Astrocyte of the spinal cord (primary cell): ENCODE results near the gene PIK3C2G.

ENCODE experiments used
- DNase-seq: peaks from one replicate; pipeline ENCODE4 v3.0.0; 2011; ENCODE audit warnings: low read depth, low spot score
- H3K4me3 ChIP-seq: 2 replicates; pipeline ENCODE4 v1.5.1; 2011; ENCODE audit warnings: low read depth, mild to moderate bottlenecking, low read length, moderate library complexity
- in situ Hi-C: cut with HindIII; loops from 2 replicates; pipeline ENCODE4 v1.10.0; 2017; ENCODE audit warnings: low sequenced_read_pairs
- TF ChIP-seq, protein P1 (sequence below): IDR thresholded peaks from 2 replicates; pipeline ENCODE4 v1.5.1; 2012; ENCODE audit warnings: low read depth, mild to moderate bottlenecking, low read length, inconsistent platforms

PIK3C2G gene

DNA sequence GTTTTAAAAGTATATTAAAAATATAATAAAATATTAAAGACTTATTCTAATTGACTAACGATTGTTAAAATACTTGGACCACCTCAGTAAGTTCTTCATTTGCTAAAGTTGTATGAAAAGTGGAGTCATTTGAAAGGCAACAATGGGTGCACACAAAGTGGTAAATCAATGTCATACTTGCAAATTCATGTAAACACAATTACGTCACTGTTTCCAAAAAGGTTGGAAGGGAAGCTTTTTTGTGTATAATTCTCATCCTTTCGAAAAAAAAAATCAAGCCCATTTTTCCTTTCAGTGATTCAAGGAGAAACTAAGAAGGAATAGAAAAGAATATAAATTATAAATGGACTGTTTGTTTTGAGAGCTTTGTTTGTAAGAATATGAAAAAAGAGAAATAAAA lies 166.2 kb downstream of the PIK3C2G start:
- TF ChIP-seq, protein P1, sequence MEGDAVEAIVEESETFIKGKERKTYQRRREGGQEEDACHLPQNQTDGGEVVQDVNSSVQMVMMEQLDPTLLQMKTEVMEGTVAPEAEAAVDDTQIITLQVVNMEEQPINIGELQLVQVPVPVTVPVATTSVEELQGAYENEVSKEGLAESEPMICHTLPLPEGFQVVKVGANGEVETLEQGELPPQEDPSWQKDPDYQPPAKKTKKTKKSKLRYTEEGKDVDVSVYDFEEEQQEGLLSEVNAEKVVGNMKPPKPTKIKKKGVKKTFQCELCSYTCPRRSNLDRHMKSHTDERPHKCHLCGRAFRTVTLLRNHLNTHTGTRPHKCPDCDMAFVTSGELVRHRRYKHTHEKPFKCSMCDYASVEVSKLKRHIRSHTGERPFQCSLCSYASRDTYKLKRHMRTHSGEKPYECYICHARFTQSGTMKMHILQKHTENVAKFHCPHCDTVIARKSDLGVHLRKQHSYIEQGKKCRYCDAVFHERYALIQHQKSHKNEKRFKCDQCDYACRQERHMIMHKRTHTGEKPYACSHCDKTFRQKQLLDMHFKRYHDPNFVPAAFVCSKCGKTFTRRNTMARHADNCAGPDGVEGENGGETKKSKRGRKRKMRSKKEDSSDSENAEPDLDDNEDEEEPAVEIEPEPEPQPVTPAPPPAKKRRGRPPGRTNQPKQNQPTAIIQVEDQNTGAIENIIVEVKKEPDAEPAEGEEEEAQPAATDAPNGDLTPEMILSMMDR = no peak
- in situ Hi-C loops = no loop called here
- no peak overlapping the region for H3K4me3 ChIP-seq
- DNase-seq = no peak

DNA sequence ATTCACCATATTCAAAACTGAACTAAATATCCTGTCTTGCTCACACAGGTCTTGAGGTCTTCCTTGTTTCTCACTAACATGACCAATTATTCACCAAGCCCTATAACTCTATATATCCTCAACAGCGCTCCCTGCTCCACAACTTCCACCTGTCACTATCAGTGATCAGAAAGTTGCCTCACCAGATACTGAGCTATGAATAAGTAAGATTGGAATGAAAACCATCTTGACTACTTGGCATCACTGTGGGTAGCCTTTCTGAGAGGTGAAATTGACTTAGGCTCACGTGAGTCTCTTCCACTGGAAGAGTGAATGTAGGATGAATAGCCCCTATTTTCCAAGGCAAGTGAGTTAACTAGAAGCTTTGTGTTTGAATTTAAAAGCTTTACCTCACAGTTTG lies 167.1 kb downstream of the PIK3C2G start:
- TF ChIP-seq, protein P1 = no peak
- DNase-seq = no peak
- no peak overlapping the region for H3K4me3 ChIP-seq
- in situ Hi-C loops = no loop called here

DNA sequence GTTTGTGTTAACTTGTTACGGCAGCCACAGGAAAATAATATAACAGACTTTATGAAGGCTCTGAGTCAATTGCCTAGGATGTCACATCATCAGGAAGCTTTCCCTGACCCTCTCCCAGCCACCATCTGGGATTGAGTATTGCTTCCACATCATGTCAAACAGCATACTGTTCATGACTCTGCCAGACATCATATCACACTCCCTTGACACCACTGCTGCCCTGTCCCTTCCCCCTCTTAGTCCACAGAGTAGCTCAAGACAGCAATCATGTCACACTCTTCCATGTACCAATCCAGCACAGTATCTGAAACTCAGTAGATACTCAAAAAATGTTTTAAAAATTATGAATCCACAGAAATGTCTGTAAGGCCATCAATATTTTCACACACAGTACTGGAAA lies 168.0 kb downstream of the PIK3C2G start:
- no peak for DNase-seq
- no peak overlapping the region for H3K4me3 ChIP-seq
- in situ Hi-C loops = no loop called here
- TF ChIP-seq, protein P1 = no peak

DNA sequence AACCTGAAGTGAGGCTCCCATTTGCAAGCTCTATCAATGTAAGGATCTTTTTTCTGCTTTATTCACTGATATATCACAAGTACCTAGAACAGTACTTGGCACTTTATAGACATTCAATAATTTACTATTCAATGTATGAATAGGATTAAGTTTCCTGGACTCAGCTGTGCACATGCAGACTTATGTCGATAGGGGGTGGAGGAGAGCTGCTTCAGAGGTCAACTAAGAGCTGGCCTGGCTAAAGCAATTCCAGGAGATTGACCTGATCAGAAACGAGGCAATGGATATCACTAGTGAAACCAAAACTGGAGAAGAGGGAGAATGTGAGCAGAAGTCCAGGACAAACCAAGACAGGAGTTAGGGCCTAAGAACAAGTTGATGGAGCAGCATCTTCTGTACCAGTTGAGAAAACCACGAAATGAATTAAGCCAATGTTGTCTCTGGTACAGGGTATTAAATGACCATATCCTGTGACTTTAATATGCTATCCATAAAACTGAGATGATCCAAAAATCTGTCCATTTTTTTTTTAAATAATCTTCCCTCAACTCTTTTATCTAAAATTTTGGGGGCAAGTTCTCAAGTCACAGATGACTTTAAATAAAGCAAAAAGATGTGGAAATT lies 169.2 kb downstream of the PIK3C2G start:
- in situ Hi-C loops = no loop called here
- no peak overlapping the region for H3K4me3 ChIP-seq
- DNase-seq = peak; percentile 61
- TF ChIP-seq, protein P1 = peak; percentile 92

DNA sequence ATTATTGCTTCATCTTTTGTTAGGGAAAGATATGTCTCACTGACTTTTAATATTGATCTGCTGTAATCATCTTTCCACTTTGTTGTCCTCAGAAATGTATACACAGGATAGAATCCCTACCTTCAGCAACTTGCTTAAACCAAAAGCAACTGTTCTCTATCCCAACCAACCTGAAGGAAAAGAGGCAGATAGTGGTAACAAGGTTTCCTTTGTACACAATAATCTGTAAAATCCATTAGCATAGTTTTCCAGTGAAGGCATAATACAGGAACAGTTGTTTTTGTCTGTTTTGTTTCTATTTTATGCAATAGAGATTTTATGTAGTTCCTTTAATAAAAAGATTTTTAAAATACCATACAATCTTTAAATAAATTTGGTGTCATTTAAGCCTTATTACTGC lies 170.5 kb downstream of the PIK3C2G start:
- H3K4me3 ChIP-seq = no peak overlapping the region
- TF ChIP-seq, protein P1 = no peak
- in situ Hi-C loops = no loop called here
- no peak for DNase-seq

DNA sequence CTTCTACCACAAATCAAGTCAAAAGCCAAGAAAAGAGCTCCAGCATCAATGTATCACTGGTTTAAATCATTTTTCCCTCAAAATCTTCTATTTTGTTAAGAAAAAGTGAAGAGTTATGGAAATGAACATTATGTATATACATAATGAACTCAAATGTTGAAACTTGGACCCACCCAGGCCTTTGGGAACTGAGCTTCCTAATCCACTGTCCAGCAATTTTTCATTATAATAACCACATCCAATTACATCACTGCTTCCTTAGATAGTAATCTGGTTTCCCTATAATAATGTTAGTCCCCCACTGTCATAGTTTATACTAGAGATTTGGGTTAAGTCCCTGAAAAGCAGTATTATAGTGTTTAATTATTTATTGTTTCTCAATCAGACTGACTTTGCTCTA lies 170.9 kb downstream of the PIK3C2G start:
- no peak overlapping the region for H3K4me3 ChIP-seq
- TF ChIP-seq, protein P1 = no peak
- in situ Hi-C loops = no loop called here
- DNase-seq = no peak
